Activated T-cell treated with anti-CD3 and anti-CD28 coated beads, Interleukin-2, amount 50 U/mL, for 72 hours (primary cell): ENCODE measurements around the gene DIS3L2. TPM values are rescaled to one million over a fixed set of nuclear protein-coding genes. Genes with fewer than 3 reads are reported as not detected.

Experiments used
- ATAC-seq, 2 donors: fragments of 150-1000 bp; cut with Tn5 transposase; replicated peaks in 1 of 2; 2 replicates each; pipeline ENCODE4 v1.10.0; 2021; ENCODE audit warnings: moderate library complexity in 2 of 2, mild to moderate bottlenecking in 1 of 2
- DNase-seq, 2 donors: peaks; one replicate each; pipeline ENCODE4 v3.0.0; 2021 to 2022; ENCODE audit warnings: mixed read lengths in 1 of 2
- H3K27ac Mint-ChIP-seq: one replicate; pipeline ENCODE4 v1.8.0; 2022; ENCODE audit warnings: mild to moderate bottlenecking, moderate library complexity, mixed read lengths
- H3K27me3 Mint-ChIP-seq: one replicate; pipeline ENCODE4 v1.8.0; 2022; ENCODE audit warnings: low read depth, mixed read lengths
- H3K36me3 Mint-ChIP-seq, 2 donors: one replicate each; pipeline ENCODE4 v1.8.0; 2022; ENCODE audit warnings: mixed read lengths in 2 of 2, mild to moderate bottlenecking in 1 of 2; ENCODE audit not compliant: insufficient read depth in 2 of 2
- H3K4me1 Mint-ChIP-seq: one replicate; pipeline ENCODE4 v1.8.0; 2022; ENCODE audit warnings: low read depth, mixed read lengths
- H3K4me3 Mint-ChIP-seq, 2 donors: one replicate each; pipeline ENCODE4 v1.8.0; 2022; ENCODE audit warnings: mild to moderate bottlenecking in 2 of 2, mixed read lengths in 2 of 2, moderate library complexity in 2 of 2
- H3K9me3 Mint-ChIP-seq, 2 donors: one replicate each; pipeline ENCODE4 v1.8.0; 2022; ENCODE audit warnings: mixed read lengths in 2 of 2
- total RNA-seq, 2 donors: library from RNA; stranded (reverse); gene quantifications; one replicate each; pipeline ENCODE4 v1.2.3, GENCODE V29; 2022

DIS3L2 gene
- total RNA-seq, 2 donors from 2014 or later, result 28.8 to 38.3 TPM

GRCh38 chr2:232281858-232282507, 320.5 kb downstream of the DIS3L2 start:
- ATAC-seq (no peak), DNase-seq (no peak)
- H3K27ac Mint-ChIP-seq, result no peak overlapping the region
- peaks cover 29% of the 10 kb centered on the region for H3K4me1 Mint-ChIP-seq
- H3K9me3 Mint-ChIP-seq, result peaks cover 3% of the 10 kb centered on the region in 2 donors
- no peaks in the 10 kb centered on the region for H3K27me3 Mint-ChIP-seq
- peaks cover 0 to 10% of the 10 kb centered on the region in 2 donors for H3K36me3 Mint-ChIP-seq
- H3K4me3 Mint-ChIP-seq, result no peak overlapping the region

DNA sequence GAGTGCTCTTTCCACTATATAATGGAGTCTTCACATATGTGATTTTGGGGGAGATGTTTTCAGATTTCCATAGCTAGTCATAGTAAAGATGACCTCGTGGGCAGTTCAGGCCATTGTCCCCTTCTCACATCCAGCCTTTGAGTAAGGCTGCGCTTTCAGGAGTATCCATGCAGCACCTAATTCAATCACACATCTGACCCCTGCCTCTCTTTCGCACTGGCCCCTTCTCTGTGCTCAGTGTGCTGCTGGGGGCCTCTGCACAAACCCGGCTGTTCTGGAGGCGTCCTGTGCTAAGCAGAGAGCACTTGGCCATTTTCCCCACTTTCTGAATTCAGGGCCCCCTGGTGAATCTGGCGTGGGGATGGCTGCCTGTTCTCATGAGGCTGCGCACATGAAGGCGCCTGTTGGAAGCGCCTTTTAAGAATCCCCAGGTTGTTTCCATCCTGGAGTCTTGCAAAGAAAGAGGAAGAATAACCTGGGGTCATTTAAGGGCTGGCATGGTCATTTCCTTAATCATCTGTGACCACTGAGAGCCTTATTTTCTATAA, 321.1 kb downstream of the DIS3L2 start:
- no peak overlapping the region for H3K4me3 Mint-ChIP-seq
- peaks cover 29% of the 10 kb centered on the region for H3K4me1 Mint-ChIP-seq
- peaks cover 0 to 10% of the 10 kb centered on the region in 2 donors for H3K36me3 Mint-ChIP-seq
- ATAC-seq (no peak), DNase-seq (no peak)
- peaks cover 3% of the 10 kb centered on the region in 2 donors for H3K9me3 Mint-ChIP-seq
- no peaks in the 10 kb centered on the region for H3K27me3 Mint-ChIP-seq
- no peak overlapping the region for H3K27ac Mint-ChIP-seq

- DNase-seq, result no peak
- H3K4me1 Mint-ChIP-seq, result peaks cover 29% of the 10 kb centered on the region
- ATAC-seq, result no peak
- H3K27ac Mint-ChIP-seq, result no peak overlapping the region
- no peaks in the 10 kb centered on the region for H3K36me3 Mint-ChIP-seq
- no peaks in the 10 kb centered on the region for H3K27me3 Mint-ChIP-seq
- no peaks in the 10 kb centered on the region for H3K9me3 Mint-ChIP-seq
- H3K4me3 Mint-ChIP-seq, result no peak overlapping the region
Measured at GRCh38 chr2:232286001-232286868, 324.7 kb downstream of the DIS3L2 start.

- Mint-ChIP-seq H3K27ac (no peak overlapping the region), H3K36me3 (no peaks in the 10 kb centered on the region), H3K27me3 (no peaks in the 10 kb centered on the region), H3K9me3 (no peaks in the 10 kb centered on the region), H3K4me3 (no peak overlapping the region), H3K4me1 (peaks cover 29% of the 10 kb centered on the region)
- no peak for DNase-seq
- no peak for ATAC-seq
Measured at GRCh38 chr2:232287316-232287715, 325.8 kb downstream of the DIS3L2 start.

DNA sequence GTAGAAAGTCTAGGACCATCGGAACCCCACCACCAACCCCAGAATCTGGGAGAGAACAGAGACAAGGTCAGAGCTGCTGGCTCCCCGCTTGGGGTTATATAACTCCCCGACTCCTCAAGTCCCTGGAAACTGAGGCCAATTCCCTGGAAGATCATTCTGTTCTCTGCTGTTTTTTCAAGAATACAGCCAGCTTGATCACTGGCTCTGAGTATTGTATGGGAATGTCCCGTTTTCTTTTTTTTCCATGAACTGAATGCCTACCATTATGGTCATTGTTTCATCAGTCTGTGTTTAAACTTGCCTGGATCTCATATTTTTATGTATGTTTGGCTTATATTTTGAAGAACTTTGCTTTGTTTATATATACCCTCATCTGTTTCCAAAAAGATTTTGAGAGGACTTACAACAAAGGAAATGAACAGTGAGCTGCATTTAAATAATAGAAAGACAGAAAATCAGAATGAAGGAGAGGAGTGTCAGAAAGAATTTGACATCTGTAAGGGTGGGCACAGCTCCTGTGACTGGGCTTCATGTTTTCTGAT, 327.0 kb downstream of the DIS3L2 start:
- no peaks in the 10 kb centered on the region for H3K27me3 Mint-ChIP-seq
- ATAC-seq (no peak), DNase-seq (no peak)
- no peak overlapping the region for H3K27ac Mint-ChIP-seq
- H3K36me3 Mint-ChIP-seq, result no peaks in the 10 kb centered on the region
- H3K4me3 Mint-ChIP-seq, result no peak overlapping the region
- no peaks in the 10 kb centered on the region for H3K9me3 Mint-ChIP-seq
- peaks cover 34% of the 10 kb centered on the region for H3K4me1 Mint-ChIP-seq

GRCh38 chr2:232290668-232291067, 329.2 kb downstream of the DIS3L2 start:
- no peaks in the 10 kb centered on the region for H3K27me3 Mint-ChIP-seq
- ATAC-seq, result no peak
- no peak overlapping the region for H3K27ac Mint-ChIP-seq
- no peak overlapping the region for H3K4me3 Mint-ChIP-seq
- H3K9me3 Mint-ChIP-seq, result no peaks in the 10 kb centered on the region
- no peaks in the 10 kb centered on the region for H3K36me3 Mint-ChIP-seq
- H3K4me1 Mint-ChIP-seq, result peaks cover 19% of the 10 kb centered on the region
- DNase-seq, result no peak

GRCh38 chr2:232291343-232291742, 329.8 kb downstream of the DIS3L2 start:
- DNase-seq, result no peak
- ATAC-seq, result no peak
- Mint-ChIP-seq H3K9me3 (no peaks in the 10 kb centered on the region), H3K27me3 (no peaks in the 10 kb centered on the region), H3K4me1 (peaks cover 12% of the 10 kb centered on the region), H3K36me3 (no peaks in the 10 kb centered on the region), H3K27ac (no peak overlapping the region), H3K4me3 (no peak overlapping the region)

- Mint-ChIP-seq H3K4me1 (peaks cover 11% of the 10 kb centered on the region), H3K27ac (no peak overlapping the region), H3K9me3 (no peaks in the 10 kb centered on the region), H3K27me3 (no peaks in the 10 kb centered on the region), H3K4me3 (no peak overlapping the region), H3K36me3 (no peaks in the 10 kb centered on the region)
- peak; percentile 47 to 67 for ATAC-seq
- peak; percentile 57 to 61 for DNase-seq
Measured at GRCh38 chr2:232292395-232293154, 331.1 kb downstream of the DIS3L2 start.

DNA sequence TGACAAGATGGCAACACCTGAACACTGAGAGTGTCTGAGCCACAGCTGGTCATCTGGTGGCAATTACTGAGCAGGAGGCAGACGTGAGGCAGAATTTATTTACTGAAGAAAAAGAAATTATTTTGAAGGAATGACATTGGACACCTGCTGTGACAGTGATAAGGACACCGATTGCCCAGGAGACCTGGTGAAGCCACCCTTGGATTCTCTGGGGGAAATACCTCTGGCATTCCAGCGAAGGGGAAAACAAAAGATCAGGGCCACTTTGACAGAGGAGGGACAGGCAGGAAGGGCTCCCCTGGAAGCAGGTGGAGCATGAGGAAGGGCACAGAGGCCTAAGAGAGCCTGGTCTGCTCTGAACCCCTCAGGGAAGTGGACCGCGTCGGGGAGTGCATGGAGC, 331.7 kb downstream of the DIS3L2 start:
- DNase-seq, result no peak
- H3K27me3 Mint-ChIP-seq, result no peaks in the 10 kb centered on the region
- H3K4me1 Mint-ChIP-seq, result peaks cover 11% of the 10 kb centered on the region
- H3K4me3 Mint-ChIP-seq, result no peak overlapping the region
- no peaks in the 10 kb centered on the region for H3K36me3 Mint-ChIP-seq
- no peak for ATAC-seq
- no peak overlapping the region for H3K27ac Mint-ChIP-seq
- no peaks in the 10 kb centered on the region for H3K9me3 Mint-ChIP-seq

DNA sequence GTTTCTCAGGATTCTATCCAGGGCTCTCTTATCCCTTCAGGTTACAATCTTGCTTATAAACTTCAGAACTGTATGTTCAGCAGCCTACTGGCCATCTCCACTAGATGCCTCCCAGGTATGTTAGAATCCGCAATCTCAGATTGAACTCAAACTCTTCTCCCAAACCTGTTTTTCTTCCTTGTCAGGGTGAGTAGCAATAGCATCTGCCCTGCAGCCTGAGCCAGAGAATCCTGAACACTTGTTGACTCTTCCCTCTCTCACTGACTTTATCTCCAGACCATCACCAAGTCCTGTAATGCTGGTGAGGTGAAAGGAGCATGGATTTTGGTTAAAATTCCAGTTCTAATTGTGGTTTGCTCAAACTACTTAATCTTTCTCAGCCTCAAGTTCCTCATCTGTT, 334.5 kb downstream of the DIS3L2 start:
- ATAC-seq (no peak), DNase-seq (no peak)
- Mint-ChIP-seq H3K4me3 (no peak overlapping the region), H3K36me3 (peaks cover 0 to 4% of the 10 kb centered on the region in 2 donors), H3K27ac (no peak overlapping the region), H3K27me3 (no peaks in the 10 kb centered on the region), H3K4me1 (peaks cover 27% of the 10 kb centered on the region), H3K9me3 (no peaks in the 10 kb centered on the region)

DNA sequence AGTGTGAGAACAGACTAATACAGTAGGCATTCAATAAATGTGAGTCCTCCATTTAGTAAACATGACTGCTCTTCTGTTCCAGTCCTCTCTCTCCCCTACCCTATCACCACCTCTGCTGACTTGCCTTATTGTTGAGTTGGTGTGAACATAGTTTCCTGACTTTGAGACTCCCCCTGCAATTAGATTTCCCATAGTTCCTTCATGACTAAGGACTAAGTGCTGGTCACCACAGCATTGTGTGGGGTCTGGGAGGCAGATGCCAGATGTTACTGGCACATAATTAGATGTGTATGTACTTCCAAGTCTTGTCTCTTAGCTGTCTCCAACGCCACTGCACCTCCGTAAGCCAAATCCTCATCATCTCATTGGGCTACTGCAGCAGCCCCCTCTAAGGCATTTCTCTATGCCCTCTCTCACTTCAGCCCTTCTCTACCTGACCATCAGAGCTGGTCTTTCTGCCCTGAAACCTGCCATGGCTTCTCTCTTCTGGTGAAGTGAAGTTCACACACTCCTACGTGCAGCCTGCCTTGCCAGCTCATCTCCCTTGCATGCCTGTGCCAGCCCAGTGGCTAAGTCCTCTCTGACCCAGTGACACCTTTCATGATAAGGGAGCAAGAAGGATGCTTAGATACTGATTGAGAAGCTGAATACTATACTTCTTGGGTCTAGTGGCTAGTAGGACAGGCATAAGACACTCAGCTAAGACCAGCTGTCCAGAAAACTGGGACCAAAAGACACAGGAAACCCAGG, 335.4 kb downstream of the DIS3L2 start:
- no peaks in the 10 kb centered on the region for H3K9me3 Mint-ChIP-seq
- ATAC-seq (no peak), DNase-seq (no peak)
- peaks cover 0 to 4% of the 10 kb centered on the region in 2 donors for H3K36me3 Mint-ChIP-seq
- H3K27ac Mint-ChIP-seq, result no peak overlapping the region
- H3K27me3 Mint-ChIP-seq, result no peaks in the 10 kb centered on the region
- H3K4me3 Mint-ChIP-seq, result no peak overlapping the region
- H3K4me1 Mint-ChIP-seq, result peaks cover 27% of the 10 kb centered on the region

GRCh38 chr2:232299084-232299483, 337.6 kb downstream of the DIS3L2 start:
- Mint-ChIP-seq H3K27ac (no peak overlapping the region), H3K4me1 (peaks cover 16% of the 10 kb centered on the region), H3K4me3 (no peak overlapping the region), H3K9me3 (no peaks in the 10 kb centered on the region), H3K27me3 (no peaks in the 10 kb centered on the region), H3K36me3 (peaks cover 0 to 4% of the 10 kb centered on the region in 2 donors)
- no peak for ATAC-seq
- no peak for DNase-seq
